GM10847 (cell line): Measurements from ENCODE around the gene DNAJC4.
A peak's percentile ranks its signal among the peaks of the same experiment; 100 is the strongest.

Experiments used
- POLR2A ChIP-seq: IDR thresholded peaks from 2 replicates; pipeline ENCODE4 v1.6.1; 2011; ENCODE audit not compliant: insufficient read length; ENCODE audit errors: extremely low read depth

DNAJC4 gene

GRCh38 chr11:64233913-64234586 lies 3.7 kb downstream of the DNAJC4 start, which contains the start of gene VEGFB:
TSS of gene VEGFB (plus strand) at chr11:64234584. CDS start at chr11:64234834, 250 bp downstream.
- TF ChIP-seq POLR2A: peak; percentile 21

GRCh38 chr11:64234647-64235379 lies 4.5 kb downstream of the DNAJC4 start:
- no peak for TF ChIP-seq POLR2A

GRCh38 chr11:64235437-64236161 lies 5.3 kb downstream of the DNAJC4 start:
- TF ChIP-seq POLR2A: no peak

- no peak for TF ChIP-seq POLR2A
Measured at GRCh38 chr11:64237484-64237951, 7.2 kb downstream of the DNAJC4 start.

- no peak for TF ChIP-seq POLR2A
Measured at GRCh38 chr11:64238076-64238475, 7.7 kb downstream of the DNAJC4 start.

- TF ChIP-seq POLR2A: no peak
Measured at GRCh38 chr11:64238999-64239398, 8.7 kb downstream of the DNAJC4 start.

- no peak for TF ChIP-seq POLR2A
Measured at GRCh38 chr11:64239662-64240434, 9.5 kb downstream of the DNAJC4 start.

- peak; percentile 80 for TF ChIP-seq POLR2A
Measured at GRCh38 chr11:64240435-64241240, 10.3 kb downstream of the DNAJC4 start, which contains the start of gene FKBP2. TSS of gene FKBP2 (plus strand) at chr11:64241095. CDS start at chr11:64242388, 1,293 bp downstream.

GRCh38 chr11:64241241-64241490 lies 10.8 kb downstream of the DNAJC4 start:
- TF ChIP-seq POLR2A: no peak

GRCh38 chr11:64241491-64242374 lies 11.4 kb downstream of the DNAJC4 start:
- peak; percentile 79 for TF ChIP-seq POLR2A

- TF ChIP-seq POLR2A: no peak
Measured at GRCh38 chr11:64243236-64243854, 13.0 kb downstream of the DNAJC4 start.

GRCh38 chr11:64244107-64244506 lies 13.8 kb downstream of the DNAJC4 start:
- no peak for TF ChIP-seq POLR2A

GRCh38 chr11:64244966-64245365 lies 14.6 kb downstream of the DNAJC4 start:
- TF ChIP-seq POLR2A: no peak
